GM12878 (cell line): ENCODE measurements around the gene AQP7. TPM values are rescaled to one million over a fixed set of nuclear protein-coding genes. Genes with fewer than 3 reads are reported as not detected.

ENCODE experiments used
- ATAC-seq: fragments of 200-7000 bp; cut with Tn5 transposase; 3 replicates; pipeline ENCODE4 v1.9.1; 2020; ENCODE audit warnings: mild to moderate bottlenecking, moderate library complexity
- BruUV-seq: library from RNA; stranded (reverse); fragments of 400-500 nt; replicated peaks from 2 replicates; lab custom pipeline; 2021; lab: Mats Ljungman, UMichigan
- CTCF ChIA-PET: fragments of 300-600 bp; sonication (Branson Sonifier 250); formaldehyde crosslinking; extraction: SDS; loops from one replicate; lab custom pipeline; 2021; ENCODE audit warnings: inconsistent platforms; lab: Yijun Ruan, JAX
- POLR2A ChIA-PET: fragments of 350-600 bp; formaldehyde crosslinking; extraction: SDS; loops from one replicate; lab custom pipeline; 2021; ENCODE audit warnings: inconsistent platforms; lab: Charles Lee
- RAD21 ChIA-PET: fragments of 300-600 bp; sonication (Branson Sonifier 250); formaldehyde crosslinking; loops from one replicate; lab custom pipeline; 2023; ENCODE audit warnings: antibody characterized with exemption; ENCODE audit not compliant: unreplicated experiment; lab: Charles Lee
- SMC1A ChIA-PET: fragments of 300-600 bp; sonication (Branson Sonifier 250); formaldehyde crosslinking; loops from one replicate; lab custom pipeline; 2023; ENCODE audit not compliant: unreplicated experiment, uncharacterized antibody; lab: Charles Lee
- DNase-seq: peaks from one replicate; pipeline ENCODE4 v3.0.0-alpha.2; 2011; ENCODE audit warnings: low read depth, low spot score
- FAIRE-seq: peaks from 3 replicates; lab custom pipeline; 2011; peaks lifted over from hg19 to GRCh38; lab: Jason Lieb, UNC
- H2AFZ ChIP-seq: 2 replicates; pipeline ENCODE4 v1.6.0; 2011; ENCODE audit warnings: low read depth, low read length, control low read depth; ENCODE audit not compliant: control insufficient read depth
- H3K27ac ChIP-seq: 2 replicates; pipeline ENCODE4 v1.5.1; 2011; ENCODE audit warnings: control low read depth; ENCODE audit not compliant: control insufficient read depth, insufficient read depth
- H3K27me3 ChIP-seq, 2 experiments: replicated peaks in 1 of 2; 2 replicates each; pipeline versions ENCODE4 v1.6.0 to v1.6.1; 2011; ENCODE audit warnings: low read length in 1 of 2; ENCODE audit not compliant: control insufficient read depth in 2 of 2, insufficient read depth in 2 of 2
- H3K36me3 ChIP-seq, 2 experiments: 2 replicates each; pipeline ENCODE4 v1.5.1; 2011; ENCODE audit warnings: low read length in 1 of 2; ENCODE audit not compliant: control insufficient read depth in 2 of 2, insufficient read depth in 2 of 2
- H3K4me1 ChIP-seq: 2 replicates; pipeline ENCODE4 v1.6.1; 2011; ENCODE audit warnings: mild to moderate bottlenecking, low read length, moderate library complexity, mixed read lengths; ENCODE audit not compliant: control insufficient read depth, insufficient read depth
- H3K4me2 ChIP-seq: 2 replicates; pipeline ENCODE4 v1.6.0; 2011; ENCODE audit warnings: control low read depth; ENCODE audit not compliant: control insufficient read depth, insufficient read depth
- H3K4me3 ChIP-seq: fragments of 200-600 bp; sonication (generic); 2 replicates; pipeline ENCODE4 v1.5.1; 2016
- H3K79me2 ChIP-seq: 2 replicates; pipeline ENCODE4 v1.6.0; 2011; ENCODE audit warnings: low read length; ENCODE audit not compliant: control insufficient read depth, insufficient read depth
- H3K9ac ChIP-seq: 2 replicates; pipeline ENCODE4 v1.8.0; 2011; ENCODE audit warnings: low read length, control low read depth, mixed read lengths; ENCODE audit not compliant: control insufficient read depth, insufficient read depth
- H3K9me3 ChIP-seq: replicated peaks from 3 replicates; pipeline ENCODE4 v1.5.1; 2011; ENCODE audit warnings: mild to moderate bottlenecking, low read length; ENCODE audit not compliant: control insufficient read depth, insufficient read depth
- H4K20me1 ChIP-seq: 2 replicates; pipeline ENCODE4 v1.6.0; 2011; ENCODE audit not compliant: control insufficient read depth, insufficient read depth
- CHD2 ChIP-seq: IDR thresholded peaks from 2 replicates; pipeline ENCODE4 v1.6.1; 2011; ENCODE audit warnings: low read depth, low read length, improper control_type of control experiment, borderline replicate concordance
- DPF2 ChIP-seq: fragments of 450-650 bp; IDR thresholded peaks from 2 replicates; pipeline ENCODE4 v1.6.1; 2017; ENCODE audit warnings: mild to moderate bottlenecking
- E4F1 ChIP-seq: fragments of 450-650 bp; IDR thresholded peaks from 2 replicates; pipeline ENCODE4 v1.6.1; 2018; ENCODE audit warnings: borderline replicate concordance, mild to moderate bottlenecking; ENCODE audit not compliant: partially characterized antibody
- EGR1 ChIP-seq, 2 experiments: IDR thresholded peaks; 1 replicate in 1 of 2; 2 replicates in 1 of 2; pipeline ENCODE4 v1.6.1; 2011 to 2012; ENCODE audit warnings: low read depth in 2 of 2, low read length in 2 of 2, borderline replicate concordance in 1 of 2, mild to moderate bottlenecking in 1 of 2, moderate library complexity in 1 of 2
- HSF1 ChIP-seq: fragments of 150-350 bp; IDR thresholded peaks from 2 replicates; pipeline ENCODE4 v1.6.1; 2014; ENCODE audit warnings: mild to moderate bottlenecking, low read depth, low read length
- IRF5 ChIP-seq: fragments of 450-650 bp; IDR thresholded peaks from 2 replicates; pipeline ENCODE4 v1.6.1; 2017; ENCODE audit warnings: borderline replicate concordance
- KDM1A ChIP-seq: fragments of 200-600 bp; sonication (generic); IDR thresholded peaks from 2 replicates; pipeline ENCODE4 v1.6.1; 2016; ENCODE audit warnings: borderline replicate concordance
- MEF2B ChIP-seq: fragments of 450-650 bp; IDR thresholded peaks from 2 replicates; pipeline ENCODE4 v1.6.1; 2018; ENCODE audit warnings: mild to moderate bottlenecking, moderate library complexity; ENCODE audit not compliant: partially characterized antibody, poor library complexity, severe bottlenecking
- MTA2 ChIP-seq: fragments of 450-650 bp; IDR thresholded peaks from 2 replicates; pipeline ENCODE4 v1.6.1; 2016; ENCODE audit warnings: low read depth, mild to moderate bottlenecking, moderate library complexity
- NFYA ChIP-seq: IDR thresholded peaks from 2 replicates; pipeline ENCODE4 v1.6.1; 2011; ENCODE audit warnings: low read depth, mild to moderate bottlenecking, low read length, improper control_type of control experiment, borderline replicate concordance
- NR2F1 ChIP-seq: fragments of 450-650 bp; conservative IDR thresholded peaks from 2 replicates; pipeline ENCODE4 v1.6.1; 2017; ENCODE audit warnings: mild to moderate bottlenecking
- NRF1 ChIP-seq: conservative IDR thresholded peaks from 2 replicates; pipeline ENCODE4 v1.6.1; 2011; ENCODE audit warnings: mild to moderate bottlenecking, low read depth, low read length, improper control_type of control experiment
- POLR2AphosphoS5 ChIP-seq: IDR thresholded peaks from 2 replicates; pipeline ENCODE4 v1.6.1; 2011; ENCODE audit warnings: mild to moderate bottlenecking, low read length, inconsistent platforms
- SMARCA5 ChIP-seq: fragments of 450-650 bp; IDR thresholded peaks from 2 replicates; pipeline ENCODE4 v1.6.1; 2017; ENCODE audit warnings: mild to moderate bottlenecking
- TCF7 ChIP-seq: IDR thresholded peaks from 2 replicates; pipeline ENCODE4 v1.6.1; 2014; ENCODE audit warnings: antibody characterized with exemption, borderline replicate concordance
- ZBTB33 ChIP-seq: fragments of 450-650 bp; IDR thresholded peaks from 2 replicates; pipeline ENCODE4 v1.6.1; 2017; ENCODE audit warnings: mild to moderate bottlenecking
- WGBS: methylation state at CpG from one replicate; pipeline ENCODE4 v1.1.6; 2016; ENCODE audit warnings: low lambda C conversion rate; ENCODE audit not compliant: insufficient replicate concordance, insufficient coverage; ENCODE audit errors: missing lambda C conversion rate; 5-methylcytosine and 5-hydroxymethylcytosine counted together
- in situ Hi-C: fragments of 300-500 bp; cut with MboI; formaldehyde crosslinking; loops from 9 replicates; pipeline ENCODE4 v1.14.3; 2018; ENCODE audit warnings: mixed read lengths
- intact Hi-C: fragments of 100-400 bp; cut with micrococcal nuclease; formaldehyde crosslinking; loops from one replicate; pipeline ENCODE4 v1.14.2; 2022; ENCODE audit not compliant: unreplicated experiment
- polyA plus RNA-seq, 11 experiments: library from polyadenylated mRNA; depleted of rRNA in 4 of 11; unstranded in 6 of 11; stranded (reverse) in 5 of 11; fragments of >200 nt; fragmentation: Nextera tagmentation in 4 of 11; fragmentation: Illumina TruSeq in 1 of 11; extraction: Ambion mirVana in 4 of 11; extraction: Trizol in 1 of 11; gene quantifications; 1 replicate in 1 of 11; 2 replicates in 10 of 11; pipeline versions ENCODE4 v1.2.1 to v1.2.3, GENCODE V29; 2011 to 2016; ENCODE audit warnings: inconsistent platforms in 2 of 11, missing spikeins in 2 of 11, low read depth in 1 of 11
- total RNA-seq, 4 experiments: library from RNA; depleted of rRNA in 3 of 4; stranded (reverse); fragments of >200 nt in 3 of 4; fragmentation: Illumina TruSeq in 1 of 4; extraction: Trizol in 1 of 4; gene quantifications; 2 replicates each; pipeline versions ENCODE4 v1.2.1 to v1.2.3, GENCODE V29; 2013 to 2021

AQP7 gene
- total and polyA plus RNA-seq, 10 of the 15 experiments (the other 5 are each of a cell fraction or from before 2014, with no cell fraction given), result 0.04 to 0.18 (median 0.04) TPM; not detected in 7

- no peaks in the 10 kb centered on the region for H3K36me3 ChIP-seq
- BruUV-seq, result no TSS peak
- DNase-seq (no peak), ATAC-seq (no peak), FAIRE-seq (no peak)
- CTCF ChIA-PET, result interaction anchor here (0.8 to 1.4 kb wide), 4 partner anchors 14 to 28 kb away, joined by 3 to 6 read pairs (median 5); no protein-coding TSS in a partner anchor
- no peaks in the 10 kb centered on the region; the same call in 1 of the 2 replicates for H3K4me1 ChIP-seq
- in situ Hi-C loops, result no loop called here
- SMC1A ChIA-PET, result interaction anchor here (1.1 kb wide), 1 partner anchor 29 kb away, joined by 3 read pairs; no protein-coding TSS in a partner anchor
- H3K4me3 ChIP-seq, result no peak overlapping the region
- peaks cover 5 to 6% of the 10 kb centered on the region in 2 experiments for H3K27me3 ChIP-seq
- no peak overlapping the region for H3K9ac ChIP-seq
- no peak overlapping the region for H2AFZ ChIP-seq
- no peak overlapping the region for H3K4me2 ChIP-seq
- H3K27ac ChIP-seq, result no peak overlapping the region
- POLR2A ChIA-PET, result interaction anchor here (0.6 kb wide), 1 partner anchor 395 kb away, joined by 4 read pairs; no protein-coding TSS in a partner anchor
- no peaks in the 10 kb centered on the region for H4K20me1 ChIP-seq
- no peaks in the 10 kb centered on the region for H3K79me2 ChIP-seq
- WGBS, result 33% methylated on average over 7 of the region's 7 CpGs
- intact Hi-C loops, result no loop called here
- H3K9me3 ChIP-seq, result no peaks in the 10 kb centered on the region
- RAD21 ChIA-PET, result interaction anchor here (1.5 kb wide), 1 partner anchor 14 kb away, joined by 4 read pairs; no protein-coding TSS in a partner anchor
- TF ChIP-seq CHD2 (no peak), DPF2 (no peak), NFYA (no peak), KDM1A (no peak), MTA2 (no peak), MEF2B (no peak), EGR1 (IDR thresholded peaks at IDR 0.05; ENCODE audit: borderline replicate concordance in 1 of 2, low read depth in 2 of 2, low read length in 2 of 2) (no peak), HSF1 (no peak), NR2F1 (no peak), POLR2AphosphoS5 (no peak), TCF7 (no peak), SMARCA5 (no peak), E4F1 (no peak), IRF5 (no peak), NRF1 (no peak), ZBTB33 (no peak)
These were observed 36.7 kb upstream of the AQP7 start for GRCh38 chr9:33438926-33439680.
